ENCODE measurements around the gene ZNF337.

ZNF337 gene

DNA sequence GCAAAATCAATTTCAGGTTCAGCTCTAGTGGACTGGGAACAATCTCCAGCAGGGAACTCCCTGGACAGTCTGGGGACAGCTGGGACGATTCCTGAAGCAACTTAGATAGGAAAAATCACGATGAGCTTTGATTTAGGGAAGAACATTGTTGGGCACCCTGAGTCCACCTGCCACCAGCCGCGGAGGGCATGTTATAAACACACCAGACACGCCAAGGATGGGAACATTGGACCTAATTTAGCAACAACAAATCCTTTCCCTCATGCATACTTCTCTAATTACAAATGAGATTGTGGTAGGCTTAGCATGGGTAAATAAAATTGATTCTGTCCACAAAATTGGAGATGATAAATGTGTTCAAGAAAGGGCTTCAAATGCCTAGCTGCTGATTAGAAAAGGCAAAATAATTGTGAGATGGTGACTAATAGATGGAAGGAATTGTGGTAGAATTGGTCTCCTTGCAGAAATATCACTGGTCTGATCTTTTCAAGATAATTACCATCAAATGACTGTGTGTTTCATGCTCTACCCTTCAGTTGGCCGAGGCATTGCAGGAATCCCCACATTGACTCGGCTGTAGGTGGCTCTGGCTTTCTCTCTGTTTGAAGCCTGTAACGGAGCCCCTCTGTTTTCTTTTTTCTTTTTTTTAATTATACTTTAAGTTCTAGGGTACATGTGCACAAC, 66.7 kb downstream of the ZNF337 start:
- no peak overlapping the region for H3K4me3 ChIP-seq (ENCODE audit: control insufficient read depth, low read depth, low read length)
- TF ChIP-seq, protein P1, sequence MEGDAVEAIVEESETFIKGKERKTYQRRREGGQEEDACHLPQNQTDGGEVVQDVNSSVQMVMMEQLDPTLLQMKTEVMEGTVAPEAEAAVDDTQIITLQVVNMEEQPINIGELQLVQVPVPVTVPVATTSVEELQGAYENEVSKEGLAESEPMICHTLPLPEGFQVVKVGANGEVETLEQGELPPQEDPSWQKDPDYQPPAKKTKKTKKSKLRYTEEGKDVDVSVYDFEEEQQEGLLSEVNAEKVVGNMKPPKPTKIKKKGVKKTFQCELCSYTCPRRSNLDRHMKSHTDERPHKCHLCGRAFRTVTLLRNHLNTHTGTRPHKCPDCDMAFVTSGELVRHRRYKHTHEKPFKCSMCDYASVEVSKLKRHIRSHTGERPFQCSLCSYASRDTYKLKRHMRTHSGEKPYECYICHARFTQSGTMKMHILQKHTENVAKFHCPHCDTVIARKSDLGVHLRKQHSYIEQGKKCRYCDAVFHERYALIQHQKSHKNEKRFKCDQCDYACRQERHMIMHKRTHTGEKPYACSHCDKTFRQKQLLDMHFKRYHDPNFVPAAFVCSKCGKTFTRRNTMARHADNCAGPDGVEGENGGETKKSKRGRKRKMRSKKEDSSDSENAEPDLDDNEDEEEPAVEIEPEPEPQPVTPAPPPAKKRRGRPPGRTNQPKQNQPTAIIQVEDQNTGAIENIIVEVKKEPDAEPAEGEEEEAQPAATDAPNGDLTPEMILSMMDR (IDR thresholded peaks at IDR 0.05; ENCODE audit: control insufficient read depth, insufficient read depth, low read depth, low read length, missing control alignments), result no peak
- no peak for DNase-seq (ENCODE audit: low read depth)

DNA sequence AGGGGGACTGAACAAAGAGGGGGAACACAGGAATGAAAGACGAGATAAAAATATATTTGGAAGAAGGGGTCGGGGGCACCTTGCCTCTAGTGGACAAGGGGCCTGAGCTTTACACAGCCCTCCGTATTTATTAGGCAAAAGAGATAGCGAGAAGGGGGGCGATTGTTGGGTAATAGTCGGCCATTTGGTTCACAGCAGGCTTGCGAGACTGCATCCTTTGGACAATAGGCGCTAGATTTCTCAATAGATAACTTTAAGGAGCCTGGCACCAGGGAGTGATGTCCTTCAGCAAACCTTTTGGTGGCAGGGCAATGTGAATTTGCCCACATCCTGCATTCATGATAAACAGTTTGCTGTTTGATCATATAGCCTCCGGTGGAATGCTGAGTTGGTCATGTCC, 69.9 kb downstream of the ZNF337 start:
- no peak for DNase-seq (ENCODE audit: low read depth)
- TF ChIP-seq, protein P1 (IDR thresholded peaks at IDR 0.05; ENCODE audit: control insufficient read depth, insufficient read depth, low read depth, low read length, missing control alignments), result no peak
- H3K4me3 ChIP-seq (ENCODE audit: control insufficient read depth, low read depth, low read length), result no peak overlapping the region

DNA sequence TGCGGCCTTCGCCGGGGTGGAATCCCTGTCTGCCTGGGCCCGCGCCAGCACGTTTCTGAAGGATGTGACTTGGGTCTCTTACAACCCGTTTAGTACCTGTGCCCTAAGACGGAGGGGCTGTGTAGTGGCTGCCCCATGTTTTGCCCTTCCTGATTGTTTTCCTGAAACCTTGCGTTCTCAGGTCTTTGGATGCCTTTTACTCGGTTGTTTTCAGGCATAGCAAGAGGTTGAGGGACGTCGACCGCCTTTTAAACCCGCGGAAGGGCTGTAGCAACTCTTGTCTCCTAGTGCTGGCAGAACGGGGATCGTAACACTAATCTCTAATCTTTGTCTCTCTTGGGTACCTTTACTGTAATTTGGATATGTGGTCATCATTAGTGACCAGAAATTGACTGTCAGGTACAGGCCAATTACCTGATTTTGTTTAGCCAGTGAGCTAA, 72.1 kb downstream of the ZNF337 start:
- peak overlapping the region; percentile 94 for H3K4me3 ChIP-seq (ENCODE audit: control insufficient read depth, low read depth, low read length)
- DNase-seq (ENCODE audit: low read depth), result no peak
- TF ChIP-seq, protein P1 (IDR thresholded peaks at IDR 0.05; ENCODE audit: control insufficient read depth, insufficient read depth, low read depth, low read length, missing control alignments), result no peak

Data from AG09309 (cell line).